ENCODE measurements around the gene CEP72.
A peak's percentile ranks its signal among the peaks of the same experiment; 100 is the strongest.
"Not testable (repeated sequence)": the region's sequence is repeated elsewhere in the genome, so short reads cannot be mapped to it uniquely, and the experiment has no call there.

The CEP72 gene

DNA sequence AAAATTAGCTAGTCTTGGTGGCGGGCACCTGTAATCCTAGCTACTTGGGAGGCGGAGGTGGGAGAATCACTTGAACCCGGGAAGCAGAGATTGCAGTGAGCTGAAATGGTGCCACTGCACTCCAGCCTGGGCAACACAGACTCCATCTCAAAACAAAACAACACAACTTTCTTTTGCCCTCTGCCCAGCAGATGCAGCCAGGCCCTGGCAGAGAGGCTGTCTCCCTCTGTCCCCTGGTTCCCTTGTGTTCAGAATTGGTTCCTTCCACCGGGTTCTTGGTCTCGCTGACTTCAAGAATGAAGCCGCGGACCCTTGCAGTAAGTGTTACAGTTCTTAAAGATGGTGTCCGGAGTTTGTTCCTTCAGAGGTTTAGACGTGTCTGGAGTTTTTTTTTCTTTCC is 30.2 kb upstream of the CEP72 start:
- no peak for DNase-seq

DNA sequence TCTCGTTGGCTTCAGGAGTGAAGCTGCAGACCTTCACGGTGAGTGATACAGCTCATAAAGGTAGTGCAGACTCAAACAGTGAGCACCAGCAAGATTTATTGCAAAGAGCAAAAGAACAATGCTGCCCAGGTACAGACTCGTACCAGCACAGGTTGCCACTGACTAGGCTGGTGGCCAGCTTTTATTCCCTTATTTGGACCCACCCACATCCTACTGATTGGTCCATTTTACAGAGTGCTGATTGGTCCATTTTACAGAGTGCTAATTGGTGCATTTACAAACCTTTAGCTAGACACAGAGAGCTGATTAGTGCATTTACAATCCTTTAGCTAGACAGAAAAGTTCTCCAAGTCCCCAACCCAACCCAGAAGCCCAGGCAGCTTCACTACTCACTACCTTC is 29.7 kb upstream of the CEP72 start:
- not testable (repeated sequence) for DNase-seq

DNA sequence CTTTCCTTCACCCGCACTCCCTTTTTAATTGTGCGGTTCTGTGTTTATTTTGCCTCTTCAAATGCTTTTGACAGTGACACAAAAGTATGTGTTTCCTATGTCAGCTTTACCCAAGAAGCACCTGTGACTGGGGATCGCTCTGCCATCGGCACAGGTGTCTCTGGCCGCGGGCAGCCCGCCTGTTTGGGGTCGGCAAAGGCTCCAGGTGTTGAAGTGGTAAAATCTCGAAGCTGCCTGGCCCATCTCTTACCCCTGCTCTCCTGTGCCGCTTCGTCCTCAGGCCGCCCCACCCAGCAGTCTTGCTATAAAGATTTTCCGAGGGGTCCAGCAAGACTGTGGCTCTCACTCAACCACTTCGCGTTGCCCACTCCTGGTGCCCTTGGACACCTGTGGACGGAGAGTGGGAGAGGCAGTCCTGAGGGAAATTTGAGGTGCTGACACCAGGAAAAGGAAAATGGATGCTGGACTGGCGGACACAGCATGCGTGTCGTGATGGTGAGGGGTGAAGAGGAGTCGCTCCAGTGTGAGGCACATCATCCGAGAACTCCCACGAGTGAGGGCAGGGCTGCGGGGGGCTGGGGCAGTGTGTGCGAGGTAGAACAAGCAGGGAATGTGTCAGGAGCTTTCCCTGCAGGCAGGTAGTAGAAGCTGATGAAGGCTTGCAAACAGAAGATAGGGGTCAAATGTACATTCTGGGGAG is 29.1 kb upstream of the CEP72 start:
- DNase-seq, result no peak

DNA sequence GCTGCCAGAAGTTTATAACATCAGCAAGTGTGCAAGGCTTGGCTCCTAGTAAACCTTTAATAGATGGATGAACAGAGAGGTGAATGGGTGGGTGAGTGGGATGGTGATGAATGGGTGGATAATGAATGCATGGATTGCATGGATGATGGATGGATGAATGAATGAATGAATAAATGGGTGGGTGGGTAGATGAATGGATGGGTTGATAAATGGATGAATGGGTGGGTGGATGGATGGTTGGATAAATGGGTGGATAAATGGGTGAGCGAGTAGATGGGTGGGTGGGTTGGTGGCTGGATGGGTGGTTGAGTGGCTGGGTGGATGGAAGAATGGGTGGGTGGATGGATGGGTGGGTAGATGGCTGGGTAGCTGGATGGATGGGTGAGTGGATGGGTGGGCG is 28.5 kb upstream of the CEP72 start:
- no peak for DNase-seq

DNA sequence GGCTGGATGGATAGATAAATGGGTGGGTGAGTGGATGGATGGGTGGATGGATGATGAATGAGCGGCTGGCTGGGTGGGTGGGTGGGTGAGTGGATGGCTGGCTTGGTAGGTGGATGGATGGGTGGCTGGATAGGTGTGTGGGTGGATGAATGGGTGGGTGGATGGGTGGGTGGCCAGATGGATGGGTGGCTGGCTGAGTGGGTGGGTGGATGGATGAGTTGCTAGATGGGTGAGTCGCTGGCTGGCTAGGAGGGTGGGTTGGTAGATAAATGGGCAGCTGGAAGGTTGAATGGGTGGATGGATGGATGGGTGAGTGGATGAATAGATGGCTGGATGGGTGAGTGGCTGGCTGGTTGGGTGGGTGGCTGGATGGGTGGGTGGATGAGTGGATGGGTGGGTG is 27.9 kb upstream of the CEP72 start:
- DNase-seq, result no peak

DNA sequence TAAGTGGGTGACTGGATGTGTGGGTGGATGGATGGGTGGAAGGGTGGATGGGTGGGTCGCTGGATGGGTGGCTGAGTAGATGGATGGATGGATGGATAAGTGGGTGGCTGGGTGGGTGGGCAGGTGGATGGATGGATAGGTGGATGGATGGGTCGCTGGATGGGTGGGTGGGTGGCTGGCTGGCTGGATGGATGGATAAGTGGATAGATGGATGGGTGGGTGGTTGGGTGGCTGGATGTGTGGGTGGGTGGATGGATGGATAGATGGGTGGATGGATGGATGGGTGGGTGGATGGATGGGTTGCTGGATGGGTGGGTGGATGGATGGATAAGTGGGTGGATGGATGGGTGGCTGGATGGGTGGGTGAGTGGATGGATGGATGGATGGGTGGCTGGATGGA is 27.3 kb upstream of the CEP72 start:
- no peak for DNase-seq

DNA sequence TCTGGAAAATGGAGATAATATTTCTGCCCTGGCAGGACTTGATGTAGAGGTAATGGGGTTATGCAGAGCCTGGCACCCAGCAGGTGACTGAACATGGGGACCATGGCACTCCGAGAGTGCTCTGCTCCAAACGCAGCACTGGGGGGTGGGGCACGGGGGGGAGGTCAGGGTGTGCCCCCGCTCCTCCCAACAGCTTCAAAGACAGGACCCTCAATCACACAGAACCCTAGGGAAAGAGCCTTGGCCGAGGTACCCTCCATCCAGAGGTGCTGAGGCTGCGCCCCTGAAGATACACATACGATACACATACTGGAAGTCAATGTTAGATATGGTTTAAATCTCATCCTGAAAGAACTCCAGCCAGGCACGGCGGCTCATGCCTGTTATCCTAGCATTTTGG is 26.6 kb upstream of the CEP72 start:
- no peak for DNase-seq

DNA sequence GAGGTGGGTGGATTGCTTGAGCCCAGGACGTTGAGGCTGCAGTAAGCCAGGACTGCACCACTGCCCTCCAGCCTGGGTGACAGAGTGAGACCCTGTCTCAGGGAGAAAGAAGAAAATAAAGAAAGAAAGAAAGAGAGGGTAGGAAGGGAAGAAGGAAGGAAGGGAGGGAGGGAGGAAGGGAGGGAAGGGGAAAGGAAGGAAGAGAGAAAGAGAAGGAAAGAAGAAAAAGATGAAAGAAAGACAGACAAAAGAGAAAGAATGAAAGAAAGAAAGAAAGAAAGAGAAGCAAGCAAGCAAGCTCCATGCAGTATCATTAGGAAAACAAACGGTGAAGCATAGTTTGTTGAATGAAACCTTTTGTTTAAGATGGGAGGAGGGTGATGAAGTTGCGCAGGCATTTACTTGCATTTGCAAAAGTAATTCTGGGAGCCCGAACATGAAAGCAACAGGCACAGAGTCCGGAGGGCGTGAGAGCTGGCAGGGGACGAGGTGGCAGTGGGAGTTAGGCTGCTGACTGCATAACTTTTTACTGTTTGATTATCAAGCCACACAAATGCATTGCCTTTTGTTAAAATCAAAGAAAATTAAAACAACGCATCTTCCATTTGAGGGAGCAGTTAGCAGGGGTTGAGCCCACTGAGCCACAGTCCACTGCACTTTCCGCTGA is 26.0 kb upstream of the CEP72 start:
- no peak for DNase-seq

DNA sequence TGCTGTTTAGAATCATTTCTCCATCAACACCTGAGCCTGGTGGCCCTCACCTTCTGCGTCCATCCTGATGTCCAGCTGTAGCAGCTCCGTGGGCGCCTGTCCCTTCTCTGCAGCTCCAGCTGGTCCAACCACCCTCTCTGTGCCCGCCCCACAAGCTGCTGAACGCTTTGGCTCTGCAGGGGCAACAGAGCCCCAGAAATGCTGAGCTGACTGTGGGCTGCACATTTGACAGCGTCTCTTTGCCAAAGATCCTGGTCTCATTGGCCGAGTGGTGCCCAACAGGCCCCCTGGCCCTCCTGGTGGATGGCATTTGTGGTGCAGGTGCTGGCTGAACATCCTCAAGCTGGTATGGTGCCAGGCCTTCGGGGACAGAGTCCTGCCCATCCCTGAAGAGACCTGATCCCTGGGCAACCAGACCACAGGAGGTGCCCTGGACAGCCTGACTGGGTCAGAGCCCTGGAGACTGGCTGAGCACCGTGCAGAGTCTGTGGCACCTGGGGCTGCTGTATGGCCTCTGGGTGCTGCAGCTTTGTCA is 25.3 kb upstream of the CEP72 start:
- no peak for DNase-seq

DNA sequence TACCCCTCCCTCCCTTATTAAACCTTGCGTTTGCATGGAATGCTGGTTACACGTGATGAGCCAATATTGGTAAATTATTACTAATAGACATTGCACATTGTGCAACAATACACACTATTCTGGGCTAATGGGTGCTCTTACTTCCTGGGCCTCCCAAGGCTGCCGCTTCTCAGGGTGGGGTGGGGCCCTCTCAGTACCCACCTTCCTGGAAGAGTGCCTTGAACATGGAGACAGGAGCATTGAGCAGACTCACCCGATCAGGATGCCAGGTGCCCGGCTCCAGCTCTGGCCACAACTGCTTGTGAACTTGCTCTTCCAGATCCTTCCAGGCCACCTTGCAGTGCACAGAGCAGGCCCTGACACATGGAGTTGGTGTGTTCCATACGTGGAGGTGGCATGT is 24.7 kb upstream of the CEP72 start:
- DNase-seq, result no peak

DNA sequence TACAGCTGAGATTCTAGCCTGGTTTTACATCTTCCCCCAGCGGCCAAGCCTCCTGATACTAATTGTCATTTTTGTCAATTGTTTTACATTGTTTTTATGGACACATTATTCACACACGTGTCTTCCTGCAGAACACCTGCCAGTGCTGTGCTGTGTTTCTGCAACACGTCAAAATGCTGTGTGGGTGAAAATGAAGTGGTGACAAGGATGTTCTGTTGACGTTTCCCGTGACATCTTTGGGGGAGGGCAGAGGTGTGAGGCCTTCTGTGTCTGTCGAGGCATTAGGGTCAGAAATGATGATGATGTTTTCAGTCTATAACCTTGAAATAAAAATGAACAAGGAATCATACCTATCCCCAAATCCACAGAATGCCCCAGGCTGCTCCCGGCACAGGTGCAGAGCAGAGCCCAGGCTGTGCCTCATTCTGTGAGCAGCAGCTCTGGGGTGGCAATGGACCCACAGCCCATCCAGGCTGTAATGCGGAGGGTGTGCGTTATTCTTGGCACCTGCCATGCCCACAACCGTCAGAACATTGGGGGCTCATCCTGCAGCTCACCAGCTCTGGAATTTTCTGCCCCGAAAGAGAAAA is 23.6 kb upstream of the CEP72 start:
- DNase-seq, result no peak

DNA sequence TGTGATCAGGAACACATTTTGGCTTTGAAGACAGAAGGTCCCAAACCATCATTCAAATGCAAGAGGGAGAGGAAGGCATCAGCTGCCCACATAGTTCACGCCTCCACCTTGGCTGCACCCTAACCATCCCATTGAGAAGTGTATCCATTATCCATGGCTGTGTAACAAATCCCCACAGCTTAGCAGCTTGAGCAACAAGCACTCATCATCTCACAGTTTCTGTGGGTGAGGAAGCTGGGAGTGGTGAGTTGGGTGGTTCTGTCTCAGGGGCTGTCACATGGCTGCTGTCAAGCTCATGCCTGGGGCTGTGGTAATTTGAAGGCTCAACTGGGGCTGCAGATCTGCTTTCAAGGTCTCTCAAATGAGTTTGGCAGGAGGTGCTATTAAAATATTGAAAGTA is 23.0 kb upstream of the CEP72 start:
- DNase-seq, result no peak

DNA sequence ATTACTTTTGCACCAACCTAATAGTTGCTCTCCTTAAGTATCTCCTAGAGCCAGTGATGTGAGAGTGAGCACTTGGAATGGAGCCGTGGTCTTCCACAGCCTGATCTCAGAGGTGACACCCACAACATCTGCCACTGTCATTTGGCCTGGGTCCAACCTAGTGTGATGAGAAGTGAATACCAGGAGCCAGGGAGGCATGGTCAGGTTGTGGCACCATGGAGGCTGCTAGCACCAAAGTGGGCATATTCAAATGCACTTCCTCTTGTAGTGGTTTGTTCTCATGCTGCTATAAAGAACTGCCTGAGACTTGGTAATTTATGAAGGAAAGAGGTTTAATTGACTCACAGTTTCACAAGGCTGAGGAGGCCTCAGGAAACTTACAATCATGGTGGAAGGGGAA is 22.6 kb upstream of the CEP72 start:
- DNase-seq, result no peak

DNA sequence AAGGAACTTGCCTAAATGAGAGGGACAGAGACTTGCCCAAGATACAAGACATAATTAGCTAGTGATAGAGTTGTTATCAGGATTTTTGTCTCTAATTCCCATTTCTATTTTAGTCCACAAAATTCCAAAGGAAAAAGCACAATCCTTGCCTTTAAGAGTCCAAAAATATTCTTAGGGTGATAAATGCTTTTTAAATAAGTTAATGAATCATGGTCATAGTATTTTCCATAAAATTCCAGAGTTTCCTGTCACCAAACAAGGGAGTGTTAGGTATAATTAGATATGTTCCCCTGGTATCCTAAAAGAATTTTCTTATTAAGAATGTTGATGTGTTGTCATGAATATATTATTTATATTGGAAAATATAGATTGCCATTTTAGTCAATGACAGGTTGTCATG is 21.8 kb upstream of the CEP72 start:
- DNase-seq, result no peak

DNA sequence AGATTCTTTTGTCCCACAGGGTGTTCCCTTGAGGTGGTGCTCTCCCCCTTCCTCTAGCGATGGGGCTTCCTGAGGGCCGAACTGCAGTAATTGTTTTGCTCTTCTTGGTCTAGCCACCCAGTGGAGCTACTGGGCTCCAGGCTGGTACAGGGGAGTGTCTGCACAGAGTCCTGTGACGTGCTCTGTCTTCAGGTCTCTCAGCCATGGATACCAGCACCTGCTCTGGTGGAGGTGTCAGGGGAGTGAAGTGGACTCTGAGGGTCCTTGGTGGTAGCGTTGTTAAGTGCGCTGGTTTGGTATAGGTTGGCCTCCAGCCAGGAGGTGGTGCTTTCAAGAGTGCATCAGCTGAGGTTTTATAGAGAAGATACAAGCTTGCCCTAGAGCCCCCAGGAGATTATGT is 20.4 kb upstream of the CEP72 start:
- no peak for DNase-seq

DNA sequence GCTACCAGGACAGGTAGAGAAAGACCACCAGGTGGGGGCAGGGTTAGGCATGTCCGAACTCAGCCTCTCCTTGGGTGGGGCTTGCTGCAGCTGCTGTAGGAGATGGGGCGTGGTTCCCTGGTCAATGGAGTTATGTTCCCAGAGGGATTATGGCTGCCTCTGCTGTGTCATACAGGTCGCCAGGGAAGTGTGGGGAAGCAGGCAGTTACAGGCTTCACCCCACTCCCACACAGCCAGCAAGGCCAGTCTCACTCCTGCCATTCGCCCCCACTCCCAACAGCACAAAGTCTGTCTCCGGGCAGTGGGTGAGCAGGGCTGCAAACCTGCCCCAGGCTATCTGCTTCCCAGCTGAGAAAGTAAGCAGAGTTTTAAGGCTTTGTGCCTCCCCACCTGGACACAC is 20.0 kb upstream of the CEP72 start:
- DNase-seq, result peak; percentile 24

DNA sequence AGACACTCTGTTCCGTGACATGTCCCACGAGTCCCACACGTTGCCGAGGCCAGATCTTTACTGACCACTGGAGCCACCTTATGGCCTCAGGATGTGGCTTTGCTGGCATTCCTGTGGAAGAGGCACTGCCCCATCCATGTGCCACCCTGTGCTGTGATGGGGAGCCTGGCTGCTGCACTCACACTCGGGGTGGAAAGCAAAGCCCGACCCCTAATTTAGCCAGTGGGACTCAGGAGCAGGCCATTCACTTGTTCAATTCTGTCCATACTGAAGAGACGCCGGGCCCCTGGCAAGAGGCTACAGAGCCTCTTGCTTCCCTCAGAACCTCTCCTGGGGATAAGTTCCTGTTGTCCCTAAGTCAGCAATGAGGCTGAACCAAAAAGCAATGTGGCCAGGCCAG is 18.6 kb upstream of the CEP72 start:
- no peak for DNase-seq

DNA sequence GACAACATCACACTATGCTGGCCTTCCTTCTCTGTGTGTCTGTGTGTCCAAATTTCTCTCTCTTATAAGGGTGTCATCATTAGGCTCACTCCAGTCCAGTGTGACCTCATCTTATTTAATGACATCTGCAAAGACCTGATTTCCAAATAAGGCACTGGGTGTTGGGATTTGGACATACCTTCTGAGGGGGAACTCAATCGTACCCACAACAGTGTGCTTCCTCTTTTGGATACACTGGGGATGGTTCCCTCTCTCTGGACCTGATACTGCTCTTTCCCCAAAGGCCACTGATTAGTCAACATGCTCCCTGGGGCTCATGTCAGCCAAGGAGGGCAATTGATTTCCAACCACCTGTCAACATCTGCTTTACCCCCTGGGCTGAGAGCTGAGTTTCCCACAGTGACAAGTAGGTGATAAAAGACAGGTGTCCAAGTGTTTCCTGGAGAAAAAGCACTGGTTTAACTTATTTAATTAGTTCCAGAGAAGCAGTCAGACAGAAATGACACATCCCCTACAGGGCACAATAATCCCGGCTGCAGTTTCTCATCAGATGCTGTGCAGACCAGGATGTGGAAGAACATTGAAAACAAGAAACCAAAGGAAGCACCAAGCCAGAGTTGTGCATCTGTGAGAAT is 17.8 kb upstream of the CEP72 start:
- DNase-seq, result no peak

DNA sequence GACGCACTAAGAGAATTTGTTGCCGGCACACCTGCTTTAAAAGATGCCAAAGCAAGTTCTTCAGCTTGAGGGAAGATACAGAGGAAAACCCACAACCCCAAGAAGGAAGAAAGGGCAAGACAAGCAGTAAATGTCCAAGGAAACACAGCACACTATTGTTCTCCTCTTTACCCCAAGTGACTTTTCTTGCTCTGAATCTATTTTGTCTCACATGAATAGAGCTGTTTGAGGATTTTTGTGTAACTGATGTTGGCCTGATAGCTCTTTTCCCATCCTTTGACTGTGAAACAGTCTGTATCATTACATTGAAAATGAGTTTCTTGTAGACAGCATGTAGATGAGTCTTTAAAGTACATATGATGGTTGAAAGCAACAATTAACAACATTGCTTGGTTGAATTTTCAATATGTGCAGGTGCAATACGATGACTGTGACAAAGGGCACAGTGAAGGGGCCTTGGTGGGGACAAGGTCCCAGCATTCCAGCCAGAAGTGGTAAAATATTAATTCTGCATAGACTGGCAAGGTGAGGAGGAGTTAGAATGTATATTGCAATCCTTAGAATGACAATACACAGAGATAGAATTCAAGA is 16.8 kb upstream of the CEP72 start:
- no peak for DNase-seq

DNA sequence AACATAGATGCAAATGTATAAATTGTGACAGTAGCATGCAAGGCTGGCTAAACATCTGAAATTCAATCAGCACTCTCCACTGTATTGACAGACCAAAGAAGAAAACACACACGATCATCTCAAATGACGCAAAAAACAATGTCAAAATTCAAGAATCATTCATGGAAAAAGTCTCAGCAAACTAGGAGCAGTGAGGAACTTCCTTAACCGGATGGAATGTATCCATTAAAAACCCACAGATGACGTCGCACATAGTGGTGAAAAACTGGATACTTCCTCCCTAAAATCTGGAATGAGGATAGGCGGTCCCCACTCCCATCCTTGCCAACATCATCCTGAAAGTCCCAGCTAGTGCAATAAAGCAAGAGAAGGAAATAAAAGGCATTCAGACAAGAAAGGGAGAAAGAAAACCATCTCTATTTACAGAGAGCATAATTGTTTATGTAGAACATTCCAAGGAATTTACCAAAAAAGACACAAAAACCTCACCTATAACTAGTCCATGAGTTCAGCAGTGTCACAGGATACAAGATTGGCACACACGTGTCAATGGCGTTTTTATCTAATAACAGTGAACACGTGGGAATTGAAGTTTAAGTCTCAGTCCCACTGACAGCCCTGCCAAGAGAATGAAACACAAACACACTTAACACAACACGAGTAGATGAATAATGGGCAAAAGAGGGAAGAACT is 14.1 kb upstream of the CEP72 start:
- no peak for DNase-seq

DNA sequence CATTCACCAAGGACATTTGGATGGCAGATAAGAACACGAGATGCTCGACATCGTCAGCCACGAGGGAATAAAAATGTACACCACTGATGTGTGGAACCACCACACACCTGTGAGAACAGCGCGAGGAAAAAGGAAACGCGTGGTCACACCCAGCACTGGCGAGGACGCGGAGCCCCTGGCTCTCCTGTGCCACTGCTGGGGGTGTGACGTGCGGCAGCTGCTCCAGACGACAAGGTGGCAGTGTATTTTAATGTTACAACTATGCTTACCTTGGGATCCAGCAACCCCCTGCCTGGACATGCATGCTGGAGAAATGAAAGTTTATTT is 13.6 kb upstream of the CEP72 start:
- DNase-seq, result no peak

DNA sequence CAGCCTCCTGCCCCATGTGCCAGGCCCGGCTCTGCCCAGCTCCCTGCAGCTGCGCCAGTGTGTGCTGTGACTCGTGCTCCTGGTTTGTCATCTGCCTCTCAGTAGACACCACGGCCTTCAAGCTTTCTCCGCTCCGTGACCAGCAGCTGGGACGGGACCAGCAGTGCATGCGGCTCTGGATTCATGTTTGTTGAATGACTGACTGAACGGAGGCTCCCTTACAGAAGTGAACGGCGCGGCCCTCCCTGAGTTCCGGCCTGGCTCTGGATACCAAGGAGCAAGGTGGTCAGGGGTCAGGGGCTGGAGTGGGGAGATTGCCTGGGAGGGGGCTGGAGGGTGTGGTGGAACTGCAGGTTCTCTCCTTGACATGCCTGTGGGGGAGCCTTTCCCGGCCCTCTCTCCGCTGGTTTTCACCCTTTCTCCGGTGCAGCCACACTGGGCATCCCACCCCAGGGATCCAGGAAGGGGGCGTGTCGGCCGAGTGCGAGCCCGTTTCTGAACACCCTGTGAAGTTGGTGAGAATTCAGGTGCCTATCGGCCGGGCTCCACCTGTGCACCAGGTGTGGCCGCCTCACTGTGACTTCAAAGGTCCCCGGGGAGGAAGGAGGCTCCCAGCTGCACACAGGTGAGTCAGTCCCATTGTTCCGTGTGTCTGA is 11.1 kb upstream of the CEP72 start:
- no peak for DNase-seq

All from NCI-H82 (cell line).